Measurements from ENCODE around the gene RPL37A. TPM values are rescaled to one million over a fixed set of nuclear protein-coding genes. Genes with fewer than 3 reads are reported as not detected.

RPL37A gene
- total and polyA plus RNA-seq, 4 donors: 2,015 to 4,048 (median 2,822) TPM

DNA sequence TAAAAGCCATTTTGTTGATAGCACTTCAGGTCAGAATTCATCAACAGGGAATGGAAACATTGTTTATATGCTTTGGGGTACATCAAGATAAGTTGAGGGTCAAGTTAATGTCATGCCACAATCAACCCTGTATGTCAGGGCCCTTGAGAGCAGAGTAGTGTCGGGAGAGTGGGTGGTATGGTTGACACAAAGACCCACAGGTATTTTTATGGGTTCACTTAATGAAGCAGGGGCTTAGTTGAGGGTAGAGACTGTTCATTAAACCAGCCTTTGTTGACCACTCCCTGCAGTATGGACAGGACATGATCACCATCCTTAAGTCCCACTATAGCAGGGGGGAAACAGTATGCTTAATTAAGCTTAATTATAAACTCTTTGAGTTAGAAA lies 5.7 kb downstream of the RPL37A start:
- TF ChIP-seq, protein P1, sequence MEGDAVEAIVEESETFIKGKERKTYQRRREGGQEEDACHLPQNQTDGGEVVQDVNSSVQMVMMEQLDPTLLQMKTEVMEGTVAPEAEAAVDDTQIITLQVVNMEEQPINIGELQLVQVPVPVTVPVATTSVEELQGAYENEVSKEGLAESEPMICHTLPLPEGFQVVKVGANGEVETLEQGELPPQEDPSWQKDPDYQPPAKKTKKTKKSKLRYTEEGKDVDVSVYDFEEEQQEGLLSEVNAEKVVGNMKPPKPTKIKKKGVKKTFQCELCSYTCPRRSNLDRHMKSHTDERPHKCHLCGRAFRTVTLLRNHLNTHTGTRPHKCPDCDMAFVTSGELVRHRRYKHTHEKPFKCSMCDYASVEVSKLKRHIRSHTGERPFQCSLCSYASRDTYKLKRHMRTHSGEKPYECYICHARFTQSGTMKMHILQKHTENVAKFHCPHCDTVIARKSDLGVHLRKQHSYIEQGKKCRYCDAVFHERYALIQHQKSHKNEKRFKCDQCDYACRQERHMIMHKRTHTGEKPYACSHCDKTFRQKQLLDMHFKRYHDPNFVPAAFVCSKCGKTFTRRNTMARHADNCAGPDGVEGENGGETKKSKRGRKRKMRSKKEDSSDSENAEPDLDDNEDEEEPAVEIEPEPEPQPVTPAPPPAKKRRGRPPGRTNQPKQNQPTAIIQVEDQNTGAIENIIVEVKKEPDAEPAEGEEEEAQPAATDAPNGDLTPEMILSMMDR (IDR thresholded peaks at IDR 0.05; ENCODE audit: control extremely low read depth, extremely low read depth): no peak
- Histone ChIP-seq H3K36me3 (ENCODE audit: control insufficient read depth in 4 of 4, insufficient read depth in 4 of 4, low read length in 4 of 4) (peaks cover 19 to 46% (median 42%) of the 10 kb centered on the region in 4 donors), H3K27me3 (ENCODE audit: control insufficient read depth in 3 of 3, insufficient read depth in 3 of 3, low read length in 2 of 3) (no peaks in the 10 kb centered on the region), H3K4me3 (no peak overlapping the region), H3K9ac (ENCODE audit: insufficient read depth in 1 of 2, low read length in 2 of 2) (no peak overlapping the region), H3K27ac (ENCODE audit: low read depth in 1 of 2, low read length in 1 of 2) (no peak overlapping the region), H3K4me1 (ENCODE audit: control insufficient read depth in 5 of 5, insufficient read depth in 5 of 5, low read length in 5 of 5) (peaks cover 0 to 17% (median 10%) of the 10 kb centered on the region in 5 donors), H3K9me3 (ENCODE audit: control insufficient read depth in 4 of 4, insufficient read depth in 3 of 4, low read length in 3 of 4) (no peaks in the 10 kb centered on the region)
- ATAC-seq (ENCODE audit: insufficient read depth, low FRiP score): no peak
- 72 to 90% methylated on average over 1 of the region's 1 CpG for WGBS, 2 donors
- no peak for DNase-seq

DNA sequence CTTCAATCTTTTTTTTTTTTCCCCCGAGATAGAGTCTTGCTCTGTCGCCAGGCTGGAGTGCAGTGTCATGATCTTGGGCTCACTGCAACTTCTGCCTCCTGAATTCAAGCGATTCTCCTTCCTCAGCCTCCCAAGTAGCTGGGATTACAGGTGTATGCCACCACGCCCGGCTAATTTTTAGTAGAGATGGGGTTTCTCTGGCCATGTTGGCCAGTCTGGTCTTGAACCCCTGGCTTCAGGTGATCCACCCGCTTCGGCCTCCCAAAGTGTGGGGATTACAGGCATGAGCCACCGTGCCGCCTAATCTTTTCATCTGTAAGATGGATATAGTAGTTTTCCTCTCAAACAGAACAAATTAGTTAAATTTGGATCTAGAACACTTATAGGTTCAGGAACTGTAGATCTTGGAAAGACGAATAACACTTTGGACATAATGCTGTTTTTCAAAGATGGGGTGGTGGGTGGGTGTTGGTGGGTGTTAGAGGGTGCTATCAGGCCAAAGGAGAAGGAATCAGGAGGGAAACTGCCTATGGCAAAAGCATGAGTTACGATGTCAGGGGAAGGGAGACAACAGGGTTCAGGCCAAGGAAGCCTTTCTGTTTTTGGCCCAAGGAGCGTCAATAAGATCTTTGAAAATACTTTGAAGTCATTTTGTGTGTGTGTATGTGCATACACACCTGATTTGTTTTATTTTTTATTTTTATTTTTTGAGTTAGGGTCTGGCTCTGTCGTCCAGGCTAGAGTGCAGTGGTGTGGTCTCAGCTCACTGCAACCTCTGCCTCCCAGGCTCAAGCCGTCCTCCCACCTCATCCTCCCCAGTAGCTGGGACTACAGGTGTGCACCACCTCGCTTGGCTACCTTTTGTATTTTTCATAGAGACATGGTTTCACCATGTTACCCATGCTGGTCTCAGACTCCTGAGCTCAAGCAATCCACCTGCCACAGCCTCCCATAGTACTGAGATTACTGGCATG lies 6.8 kb downstream of the RPL37A start:
- peaks cover 0 to 8% (median 1%) of the 10 kb centered on the region in 5 donors for H3K4me1 ChIP-seq (ENCODE audit: control insufficient read depth in 5 of 5, insufficient read depth in 5 of 5, low read length in 5 of 5)
- peaks cover 17 to 40% (median 31%) of the 10 kb centered on the region in 4 donors for H3K36me3 ChIP-seq (ENCODE audit: control insufficient read depth in 4 of 4, insufficient read depth in 4 of 4, low read length in 4 of 4)
- TF ChIP-seq, protein P1 (IDR thresholded peaks at IDR 0.05; ENCODE audit: control extremely low read depth, extremely low read depth): no peak
- H3K27me3 ChIP-seq (ENCODE audit: control insufficient read depth in 3 of 3, insufficient read depth in 3 of 3, low read length in 2 of 3): no peaks in the 10 kb centered on the region
- no peak overlapping the region for H3K4me3 ChIP-seq
- ATAC-seq (ENCODE audit: insufficient read depth, low FRiP score): no peak
- DNase-seq: no peak
- H3K27ac ChIP-seq (ENCODE audit: low read depth in 1 of 2, low read length in 1 of 2): no peak overlapping the region
- no peak overlapping the region for H3K9ac ChIP-seq (ENCODE audit: insufficient read depth in 1 of 2, low read length in 2 of 2)
- no peaks in the 10 kb centered on the region for H3K9me3 ChIP-seq (ENCODE audit: control insufficient read depth in 4 of 4, insufficient read depth in 3 of 4, low read length in 3 of 4)
- 94 to 97% methylated on average over 15 of the region's 15 CpGs for WGBS, 2 donors

DNA sequence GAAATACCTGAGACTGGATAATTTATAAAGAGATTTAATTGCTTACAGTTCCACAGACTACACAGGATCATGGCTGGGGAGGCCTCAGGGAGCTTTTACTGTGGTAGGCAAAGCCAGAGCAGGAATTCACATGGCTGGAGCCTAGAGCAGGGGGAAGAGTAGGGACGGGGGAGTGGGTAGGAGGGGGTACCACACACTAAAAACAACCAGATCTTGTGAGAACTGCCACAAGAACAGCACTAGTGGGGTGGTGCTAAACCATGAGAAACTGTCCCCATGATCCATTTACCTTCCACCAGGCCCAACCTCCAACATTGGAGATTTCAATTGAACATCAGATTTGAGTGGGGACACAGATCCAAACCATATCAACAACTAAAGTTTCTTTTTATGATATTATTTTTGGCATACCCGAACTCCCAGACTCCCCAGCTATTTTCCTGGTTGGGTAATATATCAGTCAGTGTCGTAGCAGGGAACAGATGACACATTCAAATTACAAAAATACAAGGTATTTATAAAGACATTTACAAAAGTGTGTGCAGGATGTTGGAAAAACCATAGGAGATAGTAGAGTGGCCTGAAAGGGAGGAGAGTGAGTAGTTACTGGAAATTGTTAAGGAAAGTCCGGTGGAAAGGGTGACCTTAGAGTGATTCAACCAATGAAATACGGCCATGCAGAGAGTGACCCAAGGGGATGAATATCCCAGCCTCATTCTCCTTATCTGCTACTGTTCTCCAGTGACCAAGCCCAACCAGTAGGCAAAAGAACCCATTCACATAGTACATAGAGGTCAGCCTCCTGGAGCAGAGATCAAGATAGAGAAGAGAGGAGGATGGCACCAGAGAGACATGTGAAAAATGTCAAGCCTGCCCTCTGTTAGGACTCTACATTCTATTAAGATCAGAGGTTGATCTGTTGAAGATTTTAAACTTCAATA lies 8.8 kb downstream of the RPL37A start:
- no peak for DNase-seq
- H3K9me3 ChIP-seq (ENCODE audit: control insufficient read depth in 4 of 4, insufficient read depth in 3 of 4, low read length in 3 of 4): no peaks in the 10 kb centered on the region
- ATAC-seq (ENCODE audit: insufficient read depth, low FRiP score): no peak
- H3K27me3 ChIP-seq (ENCODE audit: control insufficient read depth in 3 of 3, insufficient read depth in 3 of 3, low read length in 2 of 3): no peaks in the 10 kb centered on the region
- H3K4me3 ChIP-seq: no peak overlapping the region
- TF ChIP-seq, protein P1 (IDR thresholded peaks at IDR 0.05; ENCODE audit: control extremely low read depth, extremely low read depth): no peak
- H3K27ac ChIP-seq (ENCODE audit: low read depth in 1 of 2, low read length in 1 of 2): no peak overlapping the region
- H3K36me3 ChIP-seq (ENCODE audit: control insufficient read depth in 4 of 4, insufficient read depth in 4 of 4, low read length in 4 of 4): peaks cover 10 to 29% (median 13%) of the 10 kb centered on the region in 4 donors
- no peak overlapping the region for H3K9ac ChIP-seq (ENCODE audit: insufficient read depth in 1 of 2, low read length in 2 of 2)
- WGBS, 2 donors: 89 to 91% methylated on average over 5 of the region's 5 CpGs
- H3K4me1 ChIP-seq (ENCODE audit: control insufficient read depth in 5 of 5, insufficient read depth in 5 of 5, low read length in 5 of 5): peaks cover 0 to 10% (median 0%) of the 10 kb centered on the region in 5 donors
